GM19099 (cell line): Measurements from ENCODE around the gene SPTAN1.

Experiments used
- POLR2A ChIP-seq: IDR thresholded peaks from 3 replicates; pipeline ENCODE4 v1.6.1; 2011; ENCODE audit warnings: low read depth; ENCODE audit not compliant: insufficient read length; ENCODE audit errors: extremely low read depth

Gene SPTAN1

DNA sequence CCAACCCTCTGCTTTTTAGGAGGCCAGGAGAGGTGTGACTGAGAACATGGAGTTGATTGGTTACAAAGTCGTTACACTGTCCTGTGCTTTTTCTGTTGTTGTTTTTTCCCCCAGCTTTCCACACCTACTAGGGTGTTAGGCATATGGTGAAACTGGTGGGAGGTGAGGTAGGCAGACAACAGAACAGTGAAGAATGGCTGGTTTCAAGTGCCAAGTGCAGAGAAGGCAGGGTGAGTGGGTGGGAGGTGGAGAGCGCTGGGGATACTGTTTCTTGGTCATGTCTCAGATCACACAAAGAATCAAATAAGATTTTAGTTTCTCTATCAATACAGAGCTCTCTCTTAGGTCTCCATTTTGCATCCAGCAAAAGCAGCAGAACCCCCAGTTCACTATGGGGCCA, 2.2 kb upstream of the SPTAN1 start:
- no peak for TF ChIP-seq POLR2A

DNA sequence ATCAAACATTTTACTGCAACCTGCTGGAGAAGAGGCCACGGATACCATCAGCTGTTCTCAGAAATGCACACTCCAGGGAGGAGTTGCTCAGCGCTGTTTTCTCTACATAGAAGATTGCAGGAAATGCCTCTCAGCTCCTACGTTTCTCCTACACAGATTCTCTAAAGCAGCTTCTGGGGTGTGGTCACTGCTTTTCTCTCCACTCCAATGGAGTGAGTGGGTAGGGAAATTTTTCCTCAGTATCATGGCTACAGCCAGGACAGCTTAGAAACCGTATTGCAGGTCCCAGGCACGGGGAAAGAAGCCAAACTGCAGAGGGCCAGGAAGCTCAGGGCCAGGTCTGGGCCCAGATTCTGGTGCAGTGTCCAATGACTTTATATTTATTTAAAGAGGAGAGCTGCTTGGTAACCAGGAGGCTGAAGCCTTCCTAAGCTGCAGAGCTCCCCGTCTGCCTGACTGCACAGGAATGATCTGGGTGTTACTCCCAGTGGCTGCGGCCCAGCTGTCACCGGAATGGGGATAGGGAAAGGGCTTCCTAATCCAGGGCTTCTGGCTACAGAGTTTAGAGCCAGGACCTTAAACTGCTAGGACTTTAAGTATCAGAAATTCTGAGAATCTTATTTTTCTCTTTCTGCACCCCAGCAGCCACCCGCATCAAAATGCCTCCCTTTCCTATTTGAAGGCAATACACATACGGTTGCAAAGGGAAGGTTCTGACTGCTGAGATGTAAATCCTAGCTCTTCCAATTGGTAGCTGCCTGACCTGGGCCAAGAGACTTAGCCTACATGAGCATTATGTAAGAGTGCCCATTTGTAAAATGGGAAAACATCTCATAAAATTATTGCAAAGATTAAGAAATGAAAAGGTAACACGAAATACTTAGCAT, 1.4 kb upstream of the SPTAN1 start:
- TF ChIP-seq POLR2A: no peak

DNA sequence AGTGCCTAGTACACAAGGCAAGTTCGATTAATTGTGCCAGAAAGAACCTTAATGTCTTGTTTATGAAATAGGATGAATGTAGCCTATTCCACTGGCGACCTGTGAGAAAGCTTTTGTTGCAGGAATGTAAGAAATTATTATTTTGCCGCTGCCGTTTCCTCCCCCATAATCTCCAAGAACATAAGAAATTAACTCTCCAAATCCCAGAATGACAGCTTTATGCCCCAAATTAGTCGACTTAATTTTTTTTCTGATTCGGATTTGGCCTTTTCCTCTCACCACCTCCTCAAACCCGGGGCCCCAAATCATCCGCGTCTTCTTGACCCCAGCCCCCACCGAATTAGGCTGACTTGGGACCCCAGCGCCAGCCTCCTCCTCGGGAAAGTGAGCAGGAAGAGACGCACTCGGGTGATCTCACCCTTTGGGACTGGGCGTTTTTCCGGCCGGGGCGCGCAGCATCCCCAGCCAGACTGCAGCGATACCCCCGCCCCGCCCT, 682 bp upstream of the SPTAN1 start:
- TF ChIP-seq POLR2A: no peak

DNA sequence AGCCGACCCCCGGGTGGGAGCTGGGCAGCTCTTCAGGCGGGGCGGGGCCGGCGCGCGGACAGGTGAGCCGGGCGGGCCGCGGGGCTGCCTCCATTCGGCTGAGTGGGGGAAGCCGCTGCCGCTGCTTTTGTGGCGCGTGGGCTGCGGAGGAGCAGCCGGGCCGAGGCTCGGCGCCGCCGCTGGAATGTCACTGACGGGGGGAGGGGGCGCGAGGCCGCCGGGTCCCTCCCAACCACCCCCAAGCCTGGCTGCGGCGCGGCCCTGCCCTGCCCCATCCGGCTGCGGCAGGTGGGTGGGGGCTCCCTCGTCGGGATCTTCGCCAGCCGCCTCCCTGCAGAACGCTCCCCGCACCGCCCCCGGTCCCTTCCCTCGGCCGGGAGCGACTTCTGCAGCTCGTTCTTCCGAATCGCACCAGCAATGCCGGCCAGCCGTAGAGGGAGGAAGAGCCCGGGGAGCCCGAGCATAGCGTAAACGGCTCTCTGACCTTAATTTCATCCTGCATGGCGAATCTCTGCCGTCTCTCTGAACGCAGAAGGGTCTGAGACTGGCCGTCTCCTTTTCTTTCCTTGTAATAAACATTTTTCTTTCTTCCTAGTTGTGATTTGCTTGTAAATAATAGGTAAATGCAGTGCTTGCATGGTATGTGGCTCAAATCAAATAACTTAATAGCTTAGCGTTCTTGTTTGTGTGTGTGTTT, 505 bp downstream of the SPTAN1 start:
- TF ChIP-seq POLR2A: no peak

DNA sequence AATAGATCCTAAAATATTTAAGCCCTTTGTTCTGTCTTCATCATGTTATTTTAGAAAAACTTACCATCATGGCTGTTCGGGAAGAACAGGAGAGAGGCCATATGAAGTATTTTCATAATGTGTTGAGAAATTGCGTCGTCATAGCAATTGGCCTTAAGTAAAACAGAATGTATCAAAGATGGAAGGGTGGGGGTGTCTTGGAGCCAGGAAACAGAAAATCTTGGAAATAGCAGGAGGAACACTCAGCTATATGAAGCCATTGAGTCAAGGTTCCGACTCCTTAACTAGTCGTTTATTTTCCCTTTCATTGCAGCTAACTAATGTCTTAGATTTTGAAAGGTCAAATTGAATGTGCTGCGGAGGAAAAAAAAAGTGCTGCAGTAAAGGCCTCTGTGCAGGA, 1.3 kb downstream of the SPTAN1 start:
- no peak for TF ChIP-seq POLR2A

DNA sequence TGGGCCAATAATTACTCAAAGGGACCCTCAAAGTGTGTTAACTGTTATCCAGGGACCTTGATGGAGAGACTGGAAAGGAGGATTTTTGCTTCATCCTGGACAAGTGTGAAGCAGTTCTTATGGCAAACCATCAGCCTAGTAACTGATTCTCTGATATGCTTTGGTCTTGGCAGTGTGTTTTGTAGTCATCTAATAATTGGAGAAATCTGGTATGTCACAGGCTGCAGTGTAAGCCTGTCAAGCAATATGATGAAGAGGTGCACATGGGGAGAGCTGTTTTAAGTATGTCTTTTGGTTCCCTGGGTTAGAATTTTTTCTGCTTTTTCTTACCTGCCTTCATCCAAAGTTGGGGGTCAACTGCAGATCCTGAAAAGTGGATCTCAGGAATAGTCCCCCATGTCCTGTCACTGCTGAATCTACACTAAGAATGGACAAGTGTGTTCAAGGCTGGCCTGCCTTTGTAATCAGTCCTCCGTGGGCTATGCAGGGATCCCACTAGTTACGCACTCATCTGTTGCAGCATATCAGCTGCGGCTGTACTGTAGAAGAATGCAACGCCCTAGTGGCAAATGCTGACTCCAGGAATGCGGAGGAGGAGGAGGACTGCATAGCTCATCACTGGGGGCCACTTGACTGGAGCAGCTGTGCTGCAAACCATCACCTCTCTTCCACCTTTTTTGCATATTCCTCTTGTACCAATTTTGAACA, 1.9 kb downstream of the SPTAN1 start:
- no peak for TF ChIP-seq POLR2A

DNA sequence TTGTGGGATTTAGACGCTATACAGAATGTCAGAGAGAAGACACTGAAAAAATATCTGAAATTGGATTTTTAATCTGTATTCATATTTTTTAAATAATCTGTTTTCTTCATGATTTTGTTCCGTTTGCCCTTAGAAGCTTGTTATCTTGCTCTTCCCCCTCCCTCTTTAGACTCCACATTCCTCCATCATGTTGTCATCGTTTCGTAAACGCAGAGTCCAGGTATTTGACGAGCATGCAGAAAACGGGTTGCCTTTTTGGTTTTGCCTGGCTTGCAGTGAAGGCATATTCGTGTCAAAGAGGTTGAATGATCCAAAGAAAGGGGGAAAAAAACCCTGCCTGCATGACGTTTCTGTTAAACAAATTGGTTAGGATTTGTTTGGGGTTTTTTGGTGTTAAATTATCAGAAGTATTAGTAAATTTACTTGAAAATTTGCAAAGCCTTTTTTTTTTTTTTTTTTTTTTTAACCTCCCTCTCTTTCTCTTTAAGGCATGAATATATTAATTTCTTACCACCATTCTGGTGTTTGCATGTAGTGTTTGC, 2.9 kb downstream of the SPTAN1 start:
- no peak for TF ChIP-seq POLR2A

DNA sequence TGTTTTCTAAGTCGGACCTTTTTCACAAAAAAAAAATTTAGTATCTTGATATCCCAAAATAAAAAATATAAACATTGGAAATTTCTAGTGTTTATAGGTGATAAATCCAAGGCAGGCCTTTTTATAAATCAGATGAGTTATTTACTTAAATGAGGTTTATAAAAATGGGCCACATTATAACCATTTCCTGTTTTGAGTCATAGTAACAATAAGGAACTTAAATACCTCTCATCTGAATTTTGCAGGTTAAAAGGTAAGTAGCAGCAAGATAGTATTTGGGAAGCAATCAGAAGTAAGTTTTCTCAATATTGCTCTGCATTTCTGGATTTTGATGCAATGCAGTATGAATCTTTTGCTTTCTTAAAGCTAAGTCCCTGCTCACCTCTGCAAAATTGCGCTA, 3.9 kb downstream of the SPTAN1 start:
- no peak for TF ChIP-seq POLR2A

DNA sequence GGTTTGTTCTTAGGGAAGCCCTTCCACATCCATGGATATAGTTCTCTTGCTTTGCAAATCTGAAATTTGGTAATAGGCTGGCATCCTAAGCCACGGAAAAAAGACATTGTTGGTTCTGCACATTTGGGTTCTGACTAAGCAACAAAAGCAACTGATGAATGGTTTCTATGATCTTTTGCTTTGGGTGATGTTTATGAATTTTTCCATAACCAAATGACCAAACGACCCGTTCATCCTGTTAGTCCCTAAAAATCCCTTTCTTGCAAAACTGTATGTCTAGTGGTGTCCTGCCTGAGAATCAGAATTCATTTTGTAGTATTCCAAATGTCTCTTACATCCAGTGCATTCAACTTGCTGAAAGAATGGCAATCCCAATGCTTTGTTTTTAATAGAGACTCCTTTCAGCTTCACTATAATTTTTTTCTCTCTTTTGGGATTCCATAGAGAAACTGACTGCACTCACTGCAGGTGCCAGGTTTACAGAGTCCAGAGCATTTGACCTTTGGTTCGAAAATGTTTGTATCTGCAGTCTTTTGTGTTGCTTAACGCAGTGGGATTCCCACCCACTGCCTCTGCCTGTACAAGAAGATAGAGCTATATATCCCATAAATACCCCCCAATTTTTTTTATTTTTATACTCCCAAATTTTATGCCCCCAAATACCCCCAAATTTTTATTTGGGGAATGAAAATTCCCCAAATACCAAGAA, 4.7 kb downstream of the SPTAN1 start:
- TF ChIP-seq POLR2A: no peak

DNA sequence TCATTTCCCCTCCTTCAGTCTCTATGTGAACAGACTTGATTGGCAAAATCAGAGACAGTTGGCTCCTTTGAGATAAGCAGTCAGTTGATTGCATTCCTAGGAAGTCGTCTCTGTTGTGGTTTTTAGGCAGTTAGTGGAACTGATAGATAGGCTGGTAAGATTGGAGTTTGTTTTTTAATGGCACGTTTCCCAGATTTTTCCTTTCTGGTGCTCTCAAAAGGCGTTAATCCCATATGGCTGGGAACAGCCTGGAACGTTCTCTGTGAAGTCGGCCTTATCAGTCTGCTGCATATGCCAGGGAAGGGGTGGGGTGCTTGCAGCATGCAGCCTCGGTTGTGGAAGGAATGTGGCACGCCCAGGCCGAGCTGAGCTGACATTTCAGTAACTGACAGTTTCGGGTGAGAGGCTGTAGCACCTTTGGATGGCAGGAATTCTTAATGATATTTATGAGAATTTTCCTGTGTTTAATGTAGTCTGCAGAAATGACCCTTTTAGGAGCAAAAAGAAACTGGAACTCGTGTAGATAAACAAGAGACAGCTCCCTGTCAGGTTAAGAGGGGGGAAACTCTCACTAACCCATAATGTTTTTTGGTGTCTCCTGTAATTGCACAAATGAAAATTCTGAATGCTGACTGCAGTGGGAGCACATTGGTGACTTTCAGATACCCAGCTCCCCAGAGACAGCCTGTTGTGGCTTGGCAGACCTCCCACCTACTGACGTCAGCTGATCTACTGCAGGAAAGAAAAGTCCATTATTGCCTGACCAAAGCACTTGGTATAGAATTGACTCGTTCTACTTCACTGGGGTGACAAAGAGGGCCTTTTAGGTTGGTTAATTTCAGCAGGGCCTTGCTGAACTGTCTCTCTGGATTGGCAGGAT, 6.3 kb downstream of the SPTAN1 start:
- no peak for TF ChIP-seq POLR2A

DNA sequence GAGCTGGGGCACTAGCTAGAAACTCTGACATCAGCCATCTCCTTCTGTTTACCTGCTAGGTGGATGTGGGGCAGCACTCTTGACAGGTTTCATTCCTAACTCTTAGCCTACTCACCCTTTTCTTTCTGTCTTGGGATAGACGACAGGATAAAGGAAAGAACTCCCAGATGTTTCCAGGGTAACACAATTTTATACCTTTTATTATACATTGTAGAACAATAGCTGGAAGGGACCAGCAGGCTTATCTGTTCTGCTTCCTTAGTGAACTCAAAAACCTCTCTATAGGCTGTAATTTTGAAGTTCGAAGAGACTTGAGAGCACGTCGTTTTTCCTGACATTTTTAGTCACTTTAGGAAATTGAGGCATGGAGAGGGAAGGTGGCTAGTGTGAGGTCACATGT, 13.2 kb downstream of the SPTAN1 start:
- no peak for TF ChIP-seq POLR2A

DNA sequence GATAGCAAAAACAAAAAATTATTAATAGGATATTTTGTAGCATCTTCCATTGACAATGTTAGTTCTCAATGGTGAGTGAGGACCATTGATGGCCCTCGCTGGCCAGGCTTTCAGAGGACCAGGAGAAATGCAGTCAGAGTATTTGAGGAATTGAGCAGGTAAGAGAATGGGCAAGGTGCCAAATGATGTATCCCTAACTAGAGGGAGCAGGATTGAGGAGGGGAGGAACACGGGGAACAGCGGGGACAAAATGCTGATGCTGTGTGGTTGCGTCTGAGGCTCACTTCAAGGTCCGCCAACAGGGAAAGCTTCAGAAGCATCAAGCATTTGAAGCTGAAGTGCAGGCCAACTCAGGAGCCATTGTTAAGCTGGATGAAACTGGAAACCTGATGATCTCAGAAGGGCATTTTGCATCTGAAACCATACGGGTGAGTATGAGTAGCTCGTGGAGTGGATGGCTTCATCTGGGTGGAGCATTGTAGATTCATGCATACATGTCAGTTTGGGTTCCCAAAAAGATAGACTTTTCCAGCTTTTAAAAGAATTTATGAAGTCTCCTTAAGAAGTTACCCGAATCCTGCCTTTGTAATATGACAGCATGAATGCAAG, 16.2 kb downstream of the SPTAN1 start:
- no peak for TF ChIP-seq POLR2A

DNA sequence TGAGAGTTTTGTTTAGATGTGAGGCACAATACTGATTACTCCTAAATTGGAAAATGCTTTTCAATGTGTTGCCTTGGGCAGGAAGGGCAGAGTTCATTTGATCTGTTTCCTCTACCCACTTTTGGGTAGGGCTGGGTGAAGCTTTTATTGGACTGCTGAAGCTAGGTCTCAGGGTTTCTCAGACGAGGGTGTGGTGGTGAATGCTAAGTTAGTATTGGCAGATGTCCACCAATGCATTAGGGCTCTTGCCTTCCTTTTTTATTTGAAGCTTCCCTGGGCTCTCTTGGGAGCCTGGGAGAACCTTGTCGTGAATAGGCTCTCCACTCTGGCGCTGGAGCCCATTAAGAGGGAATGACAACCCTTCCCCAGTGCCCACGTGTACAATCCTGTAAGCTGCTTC, 23.1 kb downstream of the SPTAN1 start:
- no peak for TF ChIP-seq POLR2A
